Loucy (cell line): ENCODE data around the gene KRT13.

ENCODE experiments used
- H2AFZ ChIP-seq: fragments of 200-600 bp; sonication (generic); 2 replicates; pipeline ENCODE4 v1.6.0; 2016; ENCODE audit warnings: antibody characterized with exemption, mild to moderate bottlenecking, low read length, moderate library complexity
- H3F3A ChIP-seq: fragments of 200-600 bp; 2 replicates; pipeline ENCODE4 v1.6.0; 2016; ENCODE audit warnings: antibody characterized with exemption, low read depth, mild to moderate bottlenecking
- H3K27me3 ChIP-seq: fragments of 200-600 bp; sonication (generic); 2 replicates; pipeline ENCODE4 v1.6.1; 2014; ENCODE audit warnings: low read length, mild to moderate bottlenecking; ENCODE audit not compliant: insufficient read depth, poor library complexity, severe bottlenecking
- H3K36me3 ChIP-seq: fragments of 200-600 bp; sonication (generic); 2 replicates; pipeline ENCODE4 v1.6.1; 2016; ENCODE audit warnings: low read length; ENCODE audit not compliant: insufficient read depth
- H3K4me1 ChIP-seq: fragments of 200-600 bp; sonication (generic); 2 replicates; pipeline ENCODE4 v1.5.1; 2014; ENCODE audit warnings: low read length, mild to moderate bottlenecking; ENCODE audit not compliant: insufficient read depth, poor library complexity, severe bottlenecking
- H3K4me2 ChIP-seq: fragments of 200-600 bp; sonication (generic); 2 replicates; pipeline ENCODE4 v1.6.0; 2014; ENCODE audit warnings: antibody characterized with exemption, low read length, low read depth, mild to moderate bottlenecking; ENCODE audit not compliant: poor library complexity, severe bottlenecking
- H3K4me3 ChIP-seq: fragments of 200-600 bp; sonication (generic); 2 replicates; pipeline ENCODE4 v1.5.1; 2014; ENCODE audit warnings: low read length, mild to moderate bottlenecking, mixed read lengths; ENCODE audit not compliant: poor library complexity, severe bottlenecking
- H3K79me2 ChIP-seq: fragments of 200-600 bp; sonication (generic); 2 replicates; pipeline ENCODE4 v1.6.1; 2014; ENCODE audit warnings: low read length; ENCODE audit not compliant: insufficient read depth
- H3K9ac ChIP-seq: fragments of 200-600 bp; sonication (generic); 2 replicates; pipeline ENCODE4 v1.6.0; 2014; ENCODE audit warnings: mild to moderate bottlenecking, low read depth, low read length, moderate library complexity; ENCODE audit not compliant: poor library complexity, severe bottlenecking
- H3K9me2 ChIP-seq: fragments of 200-600 bp; sonication (generic); replicated peaks from 2 replicates; pipeline ENCODE4 v1.6.1; 2016; ENCODE audit warnings: low read depth, low read length, mixed read lengths
- H3K9me3 ChIP-seq: fragments of 200-600 bp; sonication (generic); 2 replicates; pipeline ENCODE4 v1.6.1; 2014; ENCODE audit warnings: mild to moderate bottlenecking, antibody characterized with exemption, low read length, low read depth; ENCODE audit not compliant: insufficient read depth
- H4K20me1 ChIP-seq: fragments of 200-600 bp; sonication (generic); 2 replicates; pipeline ENCODE4 v1.6.0; 2014; ENCODE audit warnings: antibody characterized with exemption, low read length, mild to moderate bottlenecking; ENCODE audit not compliant: insufficient read depth, poor library complexity, severe bottlenecking
- EZH2phosphoT487 ChIP-seq: fragments of 200-600 bp; IDR thresholded peaks from 2 replicates; pipeline ENCODE4 v1.6.1; 2018; ENCODE audit warnings: antibody characterized with exemption, mild to moderate bottlenecking, moderate library complexity, borderline replicate concordance
- TF ChIP-seq, protein P1 (sequence below): fragments of 200-600 bp; sonication (generic); conservative IDR thresholded peaks from 2 replicates; pipeline ENCODE4 v1.5.1; 2014; ENCODE audit warnings: mild to moderate bottlenecking, antibody characterized with exemption, low read length

KRT13 gene

DNA sequence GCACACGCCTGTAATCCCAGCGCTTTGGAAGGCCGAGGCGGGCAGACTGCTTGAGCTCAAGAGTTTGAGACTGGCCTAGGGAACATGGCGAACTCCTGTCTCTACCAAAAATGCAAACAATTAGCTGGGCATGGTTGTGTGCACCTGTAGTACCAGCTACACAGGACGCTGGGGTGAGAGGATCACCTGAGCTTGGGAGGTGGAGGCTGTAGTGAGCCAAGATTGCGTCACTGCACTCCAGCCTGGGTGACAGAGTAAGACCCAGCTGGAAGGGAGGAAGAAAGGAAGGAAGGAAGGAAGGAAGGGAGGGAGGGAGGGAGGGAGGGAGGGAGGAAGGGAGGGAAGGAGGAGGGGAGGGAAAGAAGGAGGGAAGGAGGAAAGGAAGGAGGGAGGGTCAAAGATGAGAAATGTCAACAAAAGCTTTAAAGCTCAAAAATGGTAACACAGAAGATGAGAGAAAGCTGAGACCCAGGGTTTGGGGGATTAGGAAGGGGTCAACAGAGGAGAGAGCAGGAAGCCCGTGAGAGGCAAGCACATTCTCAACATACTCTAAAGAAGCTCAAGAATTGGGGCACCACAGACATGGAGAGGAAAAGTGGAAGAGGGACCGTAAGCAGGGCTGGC, 27.6 kb upstream of the KRT13 start:
- no peak overlapping the region for H3K4me2 ChIP-seq
- H3F3A ChIP-seq: no peaks in the 10 kb centered on the region

DNA sequence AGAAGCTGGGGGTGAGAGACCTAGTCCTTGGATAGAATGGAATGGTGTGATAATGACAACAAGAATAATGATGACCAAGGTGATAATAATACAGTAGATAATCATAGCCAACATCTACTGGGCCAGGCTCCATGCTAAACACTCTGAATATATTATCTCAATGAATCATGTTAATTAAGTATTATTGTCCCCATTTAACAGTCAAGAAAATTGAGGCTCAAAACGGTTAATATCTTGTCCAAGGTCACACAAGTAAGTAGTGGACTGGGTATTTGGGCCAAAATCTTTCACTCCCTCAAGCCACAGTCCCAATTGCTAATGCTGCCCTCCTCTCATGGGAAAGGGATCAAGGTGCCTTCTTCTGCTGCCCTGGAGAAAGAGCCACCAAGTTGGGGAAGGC, 26.6 kb upstream of the KRT13 start:
- H2AFZ ChIP-seq: no peak overlapping the region
- TF ChIP-seq, protein P1, sequence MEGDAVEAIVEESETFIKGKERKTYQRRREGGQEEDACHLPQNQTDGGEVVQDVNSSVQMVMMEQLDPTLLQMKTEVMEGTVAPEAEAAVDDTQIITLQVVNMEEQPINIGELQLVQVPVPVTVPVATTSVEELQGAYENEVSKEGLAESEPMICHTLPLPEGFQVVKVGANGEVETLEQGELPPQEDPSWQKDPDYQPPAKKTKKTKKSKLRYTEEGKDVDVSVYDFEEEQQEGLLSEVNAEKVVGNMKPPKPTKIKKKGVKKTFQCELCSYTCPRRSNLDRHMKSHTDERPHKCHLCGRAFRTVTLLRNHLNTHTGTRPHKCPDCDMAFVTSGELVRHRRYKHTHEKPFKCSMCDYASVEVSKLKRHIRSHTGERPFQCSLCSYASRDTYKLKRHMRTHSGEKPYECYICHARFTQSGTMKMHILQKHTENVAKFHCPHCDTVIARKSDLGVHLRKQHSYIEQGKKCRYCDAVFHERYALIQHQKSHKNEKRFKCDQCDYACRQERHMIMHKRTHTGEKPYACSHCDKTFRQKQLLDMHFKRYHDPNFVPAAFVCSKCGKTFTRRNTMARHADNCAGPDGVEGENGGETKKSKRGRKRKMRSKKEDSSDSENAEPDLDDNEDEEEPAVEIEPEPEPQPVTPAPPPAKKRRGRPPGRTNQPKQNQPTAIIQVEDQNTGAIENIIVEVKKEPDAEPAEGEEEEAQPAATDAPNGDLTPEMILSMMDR: no peak
- TF ChIP-seq EZH2phosphoT487: no peak

More for the DNA sequence above, 27.6 kb upstream of the KRT13 start:
- no peak overlapping the region for H2AFZ ChIP-seq
- no peaks in the 10 kb centered on the region for H3K79me2 ChIP-seq
- no peaks in the 10 kb centered on the region for H3K9me3 ChIP-seq
- H3K9me2 ChIP-seq: no peaks in the 10 kb centered on the region
- no peaks in the 10 kb centered on the region for H3K4me1 ChIP-seq
- TF ChIP-seq, protein P1: no peak
- TF ChIP-seq EZH2phosphoT487: no peak
- no peaks in the 10 kb centered on the region for H4K20me1 ChIP-seq
- H3K36me3 ChIP-seq: no peaks in the 10 kb centered on the region
- no peak overlapping the region for H3K9ac ChIP-seq
- H3K4me3 ChIP-seq: no peak overlapping the region
- H3K27me3 ChIP-seq: no peaks in the 10 kb centered on the region

DNA sequence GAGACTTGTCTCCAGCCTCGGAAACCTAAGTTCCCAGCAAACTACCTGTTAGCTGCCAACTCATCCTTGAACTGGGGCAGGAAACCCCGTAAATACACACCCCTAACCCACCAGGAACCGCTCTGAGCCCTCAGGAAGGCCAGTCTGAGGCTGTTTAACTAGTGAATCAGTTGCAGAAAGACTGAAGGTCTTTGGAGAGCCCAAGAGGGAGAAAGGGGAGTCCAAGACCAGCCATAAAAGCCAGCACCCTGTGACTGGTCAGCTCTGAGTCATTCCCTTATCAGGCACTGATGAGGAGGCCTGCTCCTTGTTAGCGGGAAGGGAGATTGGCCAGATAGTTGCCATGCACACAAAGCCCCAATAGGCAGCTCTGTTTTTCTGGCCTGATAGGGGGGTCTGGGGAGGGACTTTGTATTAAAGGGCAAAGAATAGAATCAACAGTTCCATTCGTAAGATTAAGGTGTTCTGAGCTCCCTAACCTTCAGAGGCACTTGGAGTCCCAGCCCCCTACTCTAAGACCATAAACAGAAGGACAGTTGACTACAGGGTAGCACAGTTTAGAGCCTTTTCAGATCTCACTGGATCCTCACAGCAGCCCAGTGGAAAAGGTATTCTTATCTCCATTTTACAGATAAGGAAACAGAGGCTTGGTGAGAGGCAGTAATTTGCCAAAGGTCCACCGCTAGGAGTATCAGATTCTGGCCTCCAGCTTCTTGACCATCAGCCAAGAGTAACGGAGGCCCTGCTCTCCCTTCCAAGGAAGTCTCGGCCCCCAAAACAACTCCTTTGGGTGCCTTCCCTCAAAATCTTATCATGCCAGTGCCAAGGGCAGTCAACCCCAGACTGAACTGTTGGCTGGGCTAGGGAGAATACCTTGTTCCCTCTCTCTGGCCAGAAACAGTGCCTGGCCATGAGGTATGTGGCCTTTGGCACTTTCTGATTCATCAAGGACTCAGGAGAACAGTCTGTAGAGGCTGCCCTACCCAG, 24.9 kb upstream of the KRT13 start:
- H2AFZ ChIP-seq: no peak overlapping the region
- H3K36me3 ChIP-seq: no peaks in the 10 kb centered on the region
- H3K4me1 ChIP-seq: no peaks in the 10 kb centered on the region
- no peaks in the 10 kb centered on the region for H3K9me2 ChIP-seq
- no peaks in the 10 kb centered on the region for H3K9me3 ChIP-seq
- no peaks in the 10 kb centered on the region for H4K20me1 ChIP-seq
- H3K79me2 ChIP-seq: no peaks in the 10 kb centered on the region
- H3K27me3 ChIP-seq: no peaks in the 10 kb centered on the region
- no peak overlapping the region for H3K9ac ChIP-seq
- no peak overlapping the region for H3K4me3 ChIP-seq
- TF ChIP-seq EZH2phosphoT487: no peak
- TF ChIP-seq, protein P1: no peak
- no peak overlapping the region for H3K4me2 ChIP-seq
- no peaks in the 10 kb centered on the region for H3F3A ChIP-seq

More for the DNA sequence above, 26.6 kb upstream of the KRT13 start:
- no peaks in the 10 kb centered on the region for H3K79me2 ChIP-seq
- H3K4me1 ChIP-seq: no peaks in the 10 kb centered on the region
- H3K9me2 ChIP-seq: no peaks in the 10 kb centered on the region
- H4K20me1 ChIP-seq: no peaks in the 10 kb centered on the region
- no peaks in the 10 kb centered on the region for H3K36me3 ChIP-seq
- H3K9me3 ChIP-seq: no peaks in the 10 kb centered on the region
- H3K4me2 ChIP-seq: no peak overlapping the region
- no peaks in the 10 kb centered on the region for H3F3A ChIP-seq
- no peaks in the 10 kb centered on the region for H3K27me3 ChIP-seq
- H3K9ac ChIP-seq: no peak overlapping the region
- H3K4me3 ChIP-seq: no peak overlapping the region
